DMS 273 (cell line): Measurements from ENCODE around the gene ZNF729.
"Not testable (repeated sequence)": the region's sequence is repeated elsewhere in the genome, so short reads cannot be mapped to it uniquely, and the experiment has no call there.

ENCODE experiments used
- DNase-seq: peaks from one replicate; lab custom pipeline; 2025; ENCODE audit not compliant: unreplicated experiment; lab: John Stamatoyannopoulos, UW

Gene ZNF729

GRCh38 chr19:22286151-22286810 is at the start of gene ZNF729:
Gene ZNF729 (plus strand): TSS chr19:22286441. CDS start chr19:22286526, 85 bp downstream.
- DNase-seq, result peak; percentile 68

DNA sequence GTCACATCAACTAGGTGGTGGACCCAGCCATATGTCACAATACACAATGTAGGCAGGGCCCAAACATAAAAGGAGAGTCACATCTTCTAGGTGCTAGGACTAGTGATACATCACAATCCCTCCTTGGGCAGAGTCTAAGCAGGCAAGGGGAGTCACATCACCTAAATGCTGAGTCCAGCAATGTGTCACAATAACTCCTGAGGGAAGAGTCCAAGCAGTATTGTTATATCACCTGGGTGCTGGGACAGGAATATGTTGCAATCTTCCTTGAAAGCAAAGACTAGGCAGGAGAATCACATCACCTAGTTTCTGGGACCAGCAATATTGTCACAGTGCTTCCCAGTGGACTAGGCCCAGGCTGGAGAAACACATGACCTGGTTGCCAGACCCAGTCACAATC is 29.4 kb upstream of the ZNF729 start:
- DNase-seq, result no peak

DNA sequence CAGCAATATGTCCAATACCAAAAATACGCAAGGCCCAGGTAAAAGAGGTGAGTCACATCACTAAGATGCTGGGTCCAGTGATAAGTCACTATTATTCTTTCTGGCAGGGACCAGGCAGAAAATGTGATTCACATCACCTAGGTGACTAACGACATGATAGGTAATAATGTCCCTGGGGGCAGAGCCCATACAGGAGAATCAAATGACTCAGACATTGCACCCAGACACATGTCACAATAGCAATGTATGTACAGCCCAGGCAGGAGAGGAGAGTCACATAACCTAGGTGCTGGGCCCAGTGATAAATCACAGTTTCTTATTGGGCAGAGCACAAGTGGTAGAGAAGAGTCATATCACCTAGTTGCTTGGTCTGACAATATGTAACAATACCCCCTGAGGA is 28.9 kb upstream of the ZNF729 start:
- no peak for DNase-seq

- no peak for DNase-seq
Observed at GRCh38 chr19:22257916-22258315, 28.3 kb upstream of the ZNF729 start.

DNA sequence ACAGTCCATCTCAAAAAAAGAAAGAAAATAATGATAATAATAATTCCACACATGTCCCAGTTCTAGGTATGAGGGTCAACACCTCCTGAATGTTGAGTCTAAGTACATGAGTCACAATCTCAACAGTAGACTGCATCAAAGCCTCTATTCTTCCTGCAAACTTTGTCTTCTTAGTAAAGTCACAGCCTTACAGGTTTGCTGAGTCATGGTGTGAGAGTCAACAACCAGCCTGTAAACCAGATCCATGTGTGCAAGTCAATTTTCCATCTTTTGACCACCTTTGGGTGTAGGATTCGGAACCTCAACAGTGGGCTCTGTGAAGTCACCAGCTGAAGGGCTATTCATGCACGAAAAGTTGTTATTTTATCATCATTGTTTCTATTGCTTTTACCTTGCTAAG is 25.7 kb upstream of the ZNF729 start:
- no peak for DNase-seq

DNA sequence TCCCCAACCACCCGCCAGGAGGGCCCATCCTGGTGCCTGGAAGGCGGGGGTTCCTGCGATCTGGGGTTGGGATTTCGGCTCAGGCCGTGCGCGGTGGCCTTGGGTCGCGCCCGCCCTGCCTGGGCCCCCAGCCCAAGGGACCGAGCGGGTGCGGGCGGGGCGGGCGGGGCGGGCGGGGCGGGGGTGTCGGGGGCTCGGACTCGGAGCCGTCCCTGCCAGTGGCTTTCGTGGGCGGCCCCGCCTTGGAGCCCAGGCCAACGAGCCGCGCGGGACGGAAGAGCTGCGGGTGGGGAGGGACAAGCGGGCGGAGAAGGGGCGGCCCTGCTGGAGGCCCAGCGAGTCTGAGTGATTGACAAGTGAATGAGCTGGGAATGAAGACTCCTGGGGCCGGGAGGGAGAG is 24.6 kb upstream of the ZNF729 start:
- DNase-seq, result no peak

- DNase-seq, result no peak
Observed at GRCh38 chr19:22263121-22263520, 23.1 kb upstream of the ZNF729 start.

GRCh38 chr19:22321554-22321953 is 35.3 kb downstream of the ZNF729 start:
- DNase-seq, result not testable (repeated sequence)

GRCh38 chr19:22326219-22326618 is 40.0 kb downstream of the ZNF729 start:
- DNase-seq, result no peak

DNA sequence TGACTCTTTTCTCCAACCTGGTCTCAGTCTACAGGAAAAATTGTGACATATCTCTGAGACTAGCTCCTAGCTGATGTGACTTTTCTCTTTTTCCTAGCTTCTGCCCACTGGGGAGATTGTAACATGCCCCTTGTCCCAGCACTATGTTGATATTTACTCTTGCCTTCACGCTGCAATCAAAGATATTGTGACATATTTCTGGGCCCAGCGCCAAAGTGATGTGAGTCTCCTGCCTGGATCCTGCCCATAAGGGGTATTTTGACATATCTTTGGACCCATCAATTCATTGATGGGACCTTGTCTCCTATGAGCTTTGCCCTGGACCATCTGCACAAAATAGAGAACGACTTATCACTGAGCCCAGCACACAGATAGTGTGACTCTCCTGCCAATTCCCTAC is 41.1 kb downstream of the ZNF729 start:
- no peak for DNase-seq

- DNase-seq, result no peak
Observed at GRCh38 chr19:22331521-22331920, 45.3 kb downstream of the ZNF729 start.

- no peak for DNase-seq
Observed at GRCh38 chr19:22332924-22333323, 46.7 kb downstream of the ZNF729 start.

DNA sequence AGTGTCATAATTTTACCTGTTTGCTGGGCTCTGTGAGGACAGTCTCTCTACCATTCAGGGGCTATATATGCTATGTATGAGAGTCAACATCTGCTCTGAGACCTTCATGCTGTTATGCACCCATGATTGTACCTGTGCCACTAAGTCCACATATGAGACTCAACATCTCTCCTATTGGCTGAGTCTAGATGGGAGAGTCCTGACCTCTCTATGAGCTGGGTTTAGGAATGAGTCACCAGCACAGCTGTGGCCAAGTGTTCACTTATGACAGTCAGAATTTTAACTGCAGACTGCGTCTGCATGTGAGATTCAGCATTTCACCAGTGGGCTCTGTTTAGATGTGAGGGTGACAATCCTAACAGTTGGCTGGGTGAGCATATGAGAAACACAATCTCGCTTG is 49.5 kb downstream of the ZNF729 start:
- no peak for DNase-seq

GRCh38 chr19:22354665-22355064 is 68.4 kb downstream of the ZNF729 start:
- no peak for DNase-seq
